HUES48 (cell line): ENCODE data around the gene CACNB3.
"Not testable (repeated sequence)": the region's sequence is repeated elsewhere in the genome, so short reads cannot be mapped to it uniquely, and the experiment has no call there.

ENCODE experiments used
- H3K27ac ChIP-seq: one replicate; pipeline ENCODE4 v1.7.0; 2013; ENCODE audit warnings: low read depth, low read length, inconsistent platforms
- H3K27me3 ChIP-seq: 2 replicates; pipeline ENCODE4 v1.6.1; 2013; ENCODE audit warnings: mild to moderate bottlenecking, low read length; ENCODE audit not compliant: control insufficient read depth, insufficient read depth
- H3K36me3 ChIP-seq: 2 replicates; pipeline ENCODE4 v1.6.1; 2013; ENCODE audit warnings: low read length; ENCODE audit not compliant: control insufficient read depth, insufficient read depth
- H3K4me1 ChIP-seq: 2 replicates; pipeline ENCODE4 v1.6.1; 2013; ENCODE audit warnings: mild to moderate bottlenecking, low read length; ENCODE audit not compliant: control insufficient read depth, insufficient read depth
- H3K4me3 ChIP-seq: 2 replicates; pipeline ENCODE4 v1.5.1; 2013; ENCODE audit warnings: mild to moderate bottlenecking, low read depth, low read length
- H3K9ac ChIP-seq: 2 replicates; pipeline ENCODE4 v1.6.1; 2013; ENCODE audit warnings: mild to moderate bottlenecking, low read depth, low read length, moderate library complexity
- H3K9me3 ChIP-seq: 2 replicates; pipeline ENCODE4 v1.6.1; 2013; ENCODE audit warnings: low read length; ENCODE audit not compliant: control insufficient read depth, insufficient read depth

CACNB3 gene

GRCh38 chr12:48861111-48861510 lies 42.8 kb downstream of the CACNB3 start:
- no peak overlapping the region for H3K27ac ChIP-seq
- H3K4me1 ChIP-seq: peaks cover 22% of the 10 kb centered on the region
- peaks cover 50% of the 10 kb centered on the region for H3K36me3 ChIP-seq
- H3K9me3 ChIP-seq: no peaks in the 10 kb centered on the region
- no peak overlapping the region for H3K4me3 ChIP-seq
- H3K27me3 ChIP-seq: no peaks in the 10 kb centered on the region
- no peak overlapping the region for H3K9ac ChIP-seq

GRCh38 chr12:48862760-48863159 lies 44.5 kb downstream of the CACNB3 start:
- Histone ChIP-seq H3K9ac (no peak overlapping the region), H3K27me3 (no peaks in the 10 kb centered on the region), H3K27ac (no peak overlapping the region), H3K4me3 (0 out of 2 replicates have a peak overlapping the region, but pooled peaks have one; percentile 87), H3K9me3 (no peaks in the 10 kb centered on the region), H3K36me3 (peaks cover 43% of the 10 kb centered on the region), H3K4me1 (peaks cover 24% of the 10 kb centered on the region)

- Histone ChIP-seq H3K27me3 (no peaks in the 10 kb centered on the region), H3K27ac (no peak overlapping the region), H3K9me3 (no peaks in the 10 kb centered on the region), H3K9ac (no peak overlapping the region), H3K36me3 (peaks cover 38% of the 10 kb centered on the region), H3K4me3 (0 out of 2 replicates have a peak overlapping the region, but pooled peaks have one; percentile 87), H3K4me1 (peaks cover 24% of the 10 kb centered on the region)
These were observed 45.0 kb downstream of the CACNB3 start for GRCh38 chr12:48863291-48863690.

- peak within 1 kb of the TSS; percentile 87 for H3K4me3 ChIP-seq
- H3K27me3 ChIP-seq: no peaks in the 10 kb centered on the region
- H3K36me3 ChIP-seq: peaks cover 24% of the 10 kb centered on the region
- H3K27ac ChIP-seq: peak within 1 kb of the TSS; percentile 73
- H3K9ac ChIP-seq: peak within 1 kb of the TSS; percentile 76
- no peaks in the 10 kb centered on the region for H3K9me3 ChIP-seq
- peaks cover 24% of the 10 kb centered on the region for H3K4me1 ChIP-seq
These were observed 47.2 kb downstream of the CACNB3 start, which contains the start of gene RND1 for GRCh38 chr12:48865281-48866051. TSS of gene RND1 (minus strand) at chr12:48865870. CDS start at chr12:48865767, 103 bp downstream.

- H3K4me3 ChIP-seq: peak overlapping the region; percentile 87
- peaks cover 17% of the 10 kb centered on the region for H3K36me3 ChIP-seq
- peaks cover 24% of the 10 kb centered on the region for H3K4me1 ChIP-seq
- no peaks in the 10 kb centered on the region for H3K9me3 ChIP-seq
- peak overlapping the region; percentile 4; the same call in 1 of the 2 replicates for H3K9ac ChIP-seq
- no peaks in the 10 kb centered on the region for H3K27me3 ChIP-seq
- H3K27ac ChIP-seq: peak overlapping the region; percentile 64
These were observed 47.9 kb downstream of the CACNB3 start for GRCh38 chr12:48866052-48866711.

GRCh38 chr12:48868451-48868850 lies 50.2 kb downstream of the CACNB3 start:
- Histone ChIP-seq H3K4me1 (peaks cover 20% of the 10 kb centered on the region), H3K4me3 (no peak overlapping the region), H3K9me3 (no peaks in the 10 kb centered on the region), H3K9ac (no peak overlapping the region), H3K36me3 (no peaks in the 10 kb centered on the region), H3K27me3 (no peaks in the 10 kb centered on the region), H3K27ac (no peak overlapping the region)

GRCh38 chr12:48869191-48869590 lies 50.9 kb downstream of the CACNB3 start:
- Histone ChIP-seq H3K27ac (no peak overlapping the region), H3K9ac (no peak overlapping the region), H3K36me3 (no peaks in the 10 kb centered on the region), H3K4me3 (no peak overlapping the region), H3K27me3 (no peaks in the 10 kb centered on the region), H3K4me1 (peaks cover 14% of the 10 kb centered on the region), H3K9me3 (no peaks in the 10 kb centered on the region)

GRCh38 chr12:48873096-48873495 lies 54.8 kb downstream of the CACNB3 start:
- no peaks in the 10 kb centered on the region for H3K9me3 ChIP-seq
- H3K4me3 ChIP-seq: no peak overlapping the region
- H3K27ac ChIP-seq: no peak overlapping the region
- H3K9ac ChIP-seq: no peak overlapping the region
- no peaks in the 10 kb centered on the region for H3K27me3 ChIP-seq
- H3K36me3 ChIP-seq: no peaks in the 10 kb centered on the region
- H3K4me1 ChIP-seq: no peaks in the 10 kb centered on the region

GRCh38 chr12:48873534-48873933 lies 55.2 kb downstream of the CACNB3 start:
- not testable (repeated sequence) for H3K4me1 ChIP-seq, H3K27ac ChIP-seq, H3K4me3 ChIP-seq, H3K9me3 ChIP-seq, H3K36me3 ChIP-seq, H3K27me3 ChIP-seq, H3K9ac ChIP-seq

- Histone ChIP-seq H3K9me3 (no peaks in the 10 kb centered on the region), H3K4me1 (no peaks in the 10 kb centered on the region), H3K9ac (no peak overlapping the region), H3K27ac (no peak overlapping the region), H3K4me3 (no peak overlapping the region), H3K36me3 (no peaks in the 10 kb centered on the region), H3K27me3 (no peaks in the 10 kb centered on the region)
These were observed 57.7 kb downstream of the CACNB3 start for GRCh38 chr12:48875944-48876515.
